AG04450 (cell line): ENCODE data around the gene SIAH2. TPM values are rescaled to one million over a fixed set of nuclear protein-coding genes. Genes with fewer than 3 reads are reported as not detected.

Experiments
- CTCF ChIA-PET: fragments of 300-600, 350-600 bp; formaldehyde crosslinking; extraction: SDS; loops from one replicate; lab custom pipeline; 2022; ENCODE audit warnings: antibody characterized with exemption, inconsistent platforms; lab: Charles Lee
- POLR2A ChIA-PET: fragments of 350-600 bp; formaldehyde crosslinking; extraction: SDS; loops from one replicate; lab custom pipeline; 2021; ENCODE audit warnings: antibody characterized with exemption, inconsistent platforms; lab: Yijun Ruan, JAX
- DNase-seq: peaks from one replicate; pipeline ENCODE4 v3.0.0-alpha.2; 2011; ENCODE audit warnings: low read depth, low spot score
- H3K27ac ChIP-seq: one replicate; pipeline ENCODE4 v1.5.1; 2012; ENCODE audit warnings: low read depth, low read length, control low read depth
- H3K27me3 ChIP-seq: one replicate; pipeline ENCODE4 v1.6.0; 2012; ENCODE audit warnings: low read length; ENCODE audit not compliant: control insufficient read depth, insufficient read depth
- H3K4me3 ChIP-seq: 2 replicates; pipeline ENCODE4 v1.5.1; 2011; ENCODE audit warnings: mild to moderate bottlenecking, low read depth, low read length, control low read depth
- H3K9me3 ChIP-seq: 2 replicates; pipeline ENCODE4 v1.5.1; 2012; ENCODE audit warnings: low read length; ENCODE audit not compliant: control insufficient read depth, insufficient read depth
- CTCF ChIP-seq: IDR thresholded peaks from 2 replicates; pipeline ENCODE4 v1.5.1; 2011; ENCODE audit warnings: low read depth, low read length, control low read depth, inconsistent platforms
- polyA plus RNA-seq: library from polyadenylated mRNA; depleted of rRNA; stranded (reverse); fragments of >200 nt; gene quantifications from 2 replicates; pipeline ENCODE4 v1.2.3, GENCODE V29; 2011

The SIAH2 gene
- polyA plus RNA-seq, 1 experiment = 31.1 TPM

GRCh38 chr3:150733936-150734794 lies 28.8 kb downstream of the SIAH2 start:
- DNase-seq = no peak
- Histone ChIP-seq H3K9me3 (no peaks in the 10 kb centered on the region), H3K4me3 (no peak overlapping the region), H3K27ac (no peak overlapping the region), H3K27me3 (no peaks in the 10 kb centered on the region)
- CTCF ChIA-PET = interaction anchor here (0.6 to 2.0 kb wide), 2 partner anchors 13 to 351 kb away, joined by 3 to 10 read pairs; partner anchors contain the start of gene MED12L
- POLR2A ChIA-PET = no interaction called here
- no peak for TF ChIP-seq CTCF

- no peak for DNase-seq
- Histone ChIP-seq H3K4me3 (no peak overlapping the region), H3K27ac (no peak overlapping the region), H3K9me3 (no peaks in the 10 kb centered on the region), H3K27me3 (no peaks in the 10 kb centered on the region)
- CTCF ChIA-PET = interaction anchor here (0.6 kb wide), 1 partner anchor 352 kb away, joined by 3 read pairs; the partner anchor contains the start of gene MED12L
- POLR2A ChIA-PET = no interaction called here
- TF ChIP-seq CTCF = no peak
These were observed 29.5 kb downstream of the SIAH2 start for GRCh38 chr3:150733373-150733935.

GRCh38 chr3:150729682-150730360 lies 33.1 kb downstream of the SIAH2 start:
- Histone ChIP-seq H3K27me3 (no peaks in the 10 kb centered on the region), H3K9me3 (no peaks in the 10 kb centered on the region), H3K27ac (no peak overlapping the region), H3K4me3 (no peak overlapping the region)
- POLR2A ChIA-PET = no interaction called here
- no peak for TF ChIP-seq CTCF
- CTCF ChIA-PET = interaction anchor here (0.9 to 2.2 kb wide), 3 partner anchors 8 to 135 kb away, joined by 3 to 7 read pairs (median 3); no protein-coding TSS in a partner anchor
- no peak for DNase-seq

- Histone ChIP-seq H3K9me3 (no peaks in the 10 kb centered on the region), H3K4me3 (no peak overlapping the region), H3K27me3 (no peaks in the 10 kb centered on the region), H3K27ac (no peak overlapping the region)
- DNase-seq = no peak
- TF ChIP-seq CTCF = no peak
- ChIA-PET CTCF (interaction anchor here (2.2 kb wide), 1 partner anchor 137 kb away, joined by 7 read pairs; no protein-coding TSS in a partner anchor), POLR2A (interaction anchor here (0.6 kb wide), 1 partner anchor 20 kb away, joined by 8 read pairs; no protein-coding TSS in a partner anchor)
These were observed 35.1 kb downstream of the SIAH2 start for GRCh38 chr3:150727653-150728502.
